ENCODE data around the gene NR1D1.

The NR1D1 gene

DNA sequence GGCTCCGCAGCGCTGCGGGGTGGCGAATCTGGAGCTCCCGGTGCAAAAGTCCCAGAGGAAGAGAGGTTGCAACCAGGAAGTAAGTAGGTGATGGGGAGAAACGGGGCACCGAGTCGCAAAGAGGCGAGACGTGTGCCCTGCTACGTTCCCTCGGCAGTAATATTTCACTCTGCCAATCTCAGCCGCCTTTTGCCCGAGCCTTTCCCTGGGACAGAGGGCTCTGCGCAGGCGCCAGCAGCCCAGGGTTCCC lies at the start of gene NR1D1:
TSS of gene NR1D1 (minus strand) at position 171 of the 250 bp plus-strand sequence. CDS start 495 bp downstream, outside the sequence.
- TF ChIP-seq ZNF600 (tag by site-specific recombination; IDR thresholded peaks at IDR 0.05) = peak; percentile 87; the same call in 1 of the 2 replicates
- TF ChIP-seq GLIS2 (tag by site-specific recombination; IDR thresholded peaks at IDR 0.05) = no peak
- no peak for TF ChIP-seq ZNF16 (tag by site-specific recombination; IDR thresholded peaks at IDR 0.05; ENCODE audit: low read depth)
- peak; percentile 76 for TF ChIP-seq FEZF1 (tag by site-specific recombination; IDR thresholded peaks at IDR 0.05)
- TF ChIP-seq ZNF23 (tag by site-specific recombination; IDR thresholded peaks at IDR 0.05; ENCODE audit: borderline replicate concordance) = no peak
- TF ChIP-seq ZNF223 (tag by site-specific recombination; IDR thresholded peaks at IDR 0.05) = no peak
- TF ChIP-seq, protein P1, sequence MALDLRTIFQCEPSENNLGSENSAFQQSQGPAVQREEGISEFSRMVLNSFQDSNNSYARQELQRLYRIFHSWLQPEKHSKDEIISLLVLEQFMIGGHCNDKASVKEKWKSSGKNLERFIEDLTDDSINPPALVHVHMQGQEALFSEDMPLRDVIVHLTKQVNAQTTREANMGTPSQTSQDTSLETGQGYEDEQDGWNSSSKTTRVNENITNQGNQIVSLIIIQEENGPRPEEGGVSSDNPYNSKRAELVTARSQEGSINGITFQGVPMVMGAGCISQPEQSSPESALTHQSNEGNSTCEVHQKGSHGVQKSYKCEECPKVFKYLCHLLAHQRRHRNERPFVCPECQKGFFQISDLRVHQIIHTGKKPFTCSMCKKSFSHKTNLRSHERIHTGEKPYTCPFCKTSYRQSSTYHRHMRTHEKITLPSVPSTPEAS (tag by site-specific recombination; IDR thresholded peaks at IDR 0.05) = no peak
- 0 out of 2 replicates have a peak, but pooled peaks have one; percentile 10 for TF ChIP-seq ZNF660 (tag by site-specific recombination; IDR thresholded peaks at IDR 0.05)
- TF ChIP-seq ZNF311 (tag by site-specific recombination; IDR thresholded peaks at IDR 0.05; ENCODE audit: borderline replicate concordance) = no peak
- peak; percentile 68 for TF ChIP-seq ZBTB8A (tag by site-specific recombination; IDR thresholded peaks at IDR 0.05)
- TF ChIP-seq, protein P2, sequence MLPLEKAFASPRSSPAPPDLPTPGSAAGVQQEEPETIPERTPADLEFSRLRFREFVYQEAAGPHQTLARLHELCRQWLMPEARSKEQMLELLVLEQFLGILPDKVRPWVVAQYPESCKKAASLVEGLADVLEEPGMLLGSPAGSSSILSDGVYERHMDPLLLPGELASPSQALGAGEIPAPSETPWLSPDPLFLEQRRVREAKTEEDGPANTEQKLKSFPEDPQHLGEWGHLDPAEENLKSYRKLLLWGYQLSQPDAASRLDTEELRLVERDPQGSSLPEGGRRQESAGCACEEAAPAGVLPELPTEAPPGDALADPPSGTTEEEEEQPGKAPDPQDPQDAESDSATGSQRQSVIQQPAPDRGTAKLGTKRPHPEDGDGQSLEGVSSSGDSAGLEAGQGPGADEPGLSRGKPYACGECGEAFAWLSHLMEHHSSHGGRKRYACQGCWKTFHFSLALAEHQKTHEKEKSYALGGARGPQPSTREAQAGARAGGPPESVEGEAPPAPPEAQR (tag by site-specific recombination; IDR thresholded peaks at IDR 0.05) = no peak
- no peak for TF ChIP-seq ZNF138 (tag by site-specific recombination; IDR thresholded peaks at IDR 0.05; ENCODE audit: borderline replicate concordance)
- TF ChIP-seq, protein P3, sequence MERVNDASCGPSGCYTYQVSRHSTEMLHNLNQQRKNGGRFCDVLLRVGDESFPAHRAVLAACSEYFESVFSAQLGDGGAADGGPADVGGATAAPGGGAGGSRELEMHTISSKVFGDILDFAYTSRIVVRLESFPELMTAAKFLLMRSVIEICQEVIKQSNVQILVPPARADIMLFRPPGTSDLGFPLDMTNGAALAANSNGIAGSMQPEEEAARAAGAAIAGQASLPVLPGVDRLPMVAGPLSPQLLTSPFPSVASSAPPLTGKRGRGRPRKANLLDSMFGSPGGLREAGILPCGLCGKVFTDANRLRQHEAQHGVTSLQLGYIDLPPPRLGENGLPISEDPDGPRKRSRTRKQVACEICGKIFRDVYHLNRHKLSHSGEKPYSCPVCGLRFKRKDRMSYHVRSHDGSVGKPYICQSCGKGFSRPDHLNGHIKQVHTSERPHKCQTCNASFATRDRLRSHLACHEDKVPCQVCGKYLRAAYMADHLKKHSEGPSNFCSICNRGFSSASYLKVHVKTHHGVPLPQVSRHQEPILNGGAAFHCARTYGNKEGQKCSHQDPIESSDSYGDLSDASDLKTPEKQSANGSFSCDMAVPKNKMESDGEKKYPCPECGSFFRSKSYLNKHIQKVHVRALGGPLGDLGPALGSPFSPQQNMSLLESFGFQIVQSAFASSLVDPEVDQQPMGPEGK (tag by site-specific recombination; IDR thresholded peaks at IDR 0.05) = no peak
- TF ChIP-seq SETDB1 (IDR thresholded peaks at IDR 0.05; ENCODE audit: insufficient read length, low read length) = peak; percentile 15
- TF ChIP-seq, protein P4, sequence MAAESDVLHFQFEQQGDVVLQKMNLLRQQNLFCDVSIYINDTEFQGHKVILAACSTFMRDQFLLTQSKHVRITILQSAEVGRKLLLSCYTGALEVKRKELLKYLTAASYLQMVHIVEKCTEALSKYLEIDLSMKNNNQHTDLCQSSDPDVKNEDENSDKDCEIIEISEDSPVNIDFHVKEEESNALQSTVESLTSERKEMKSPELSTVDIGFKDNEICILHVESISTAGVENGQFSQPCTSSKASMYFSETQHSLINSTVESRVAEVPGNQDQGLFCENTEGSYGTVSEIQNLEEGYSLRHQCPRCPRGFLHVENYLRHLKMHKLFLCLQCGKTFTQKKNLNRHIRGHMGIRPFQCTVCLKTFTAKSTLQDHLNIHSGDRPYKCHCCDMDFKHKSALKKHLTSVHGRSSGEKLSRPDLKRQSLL (tag by site-specific recombination; IDR thresholded peaks at IDR 0.05) = peak; percentile 51; the same call in 1 of the 2 replicates
- TF ChIP-seq ZNF175 (tag by site-specific recombination; IDR thresholded peaks at IDR 0.05) = no peak
- TF ChIP-seq ZBTB20 (tag by site-specific recombination; IDR thresholded peaks at IDR 0.05) = peak; percentile 93
- peak; percentile 79; the same call in 1 of the 2 replicates for TF ChIP-seq ZNF10 (tag by site-specific recombination; IDR thresholded peaks at IDR 0.05)
- TF ChIP-seq ZNF791 (tag by site-specific recombination; IDR thresholded peaks at IDR 0.05) = no peak
- peak; percentile 26; the same call in 1 of the 2 replicates for TF ChIP-seq ZSCAN30 (tag by site-specific recombination; IDR thresholded peaks at IDR 0.05)
- TF ChIP-seq ZNF776 (tag by site-specific recombination; IDR thresholded peaks at IDR 0.05; ENCODE audit: borderline replicate concordance) = no peak
- ChIA-PET POLR2A (interaction anchor here (0.8 to 5.3 kb wide), 16 partner anchors 12 to 1588 kb away, joined by 3 to 117 read pairs (median 7); partner anchors contain the start of genes CASC3, MED24, MSL1 and PSMD3), CTCF (interaction anchor here (0.9 to 7.2 kb wide), 12 partner anchors 12 to 101 kb away, joined by 3 to 61 read pairs (median 6); partner anchors contain the start of gene MED24)
- peaks cover 0 to 17% of the 10 kb centered on the region in 2 experiments; a peak in 1 of 3 replicates for H3K36me3 ChIP-seq (ENCODE audit: control insufficient read depth in 2 of 2, insufficient read depth in 1 of 2, low read length in 2 of 2)
- H3K9me3 ChIP-seq (ENCODE audit: control insufficient read depth, insufficient read depth, low read depth, low read length) = no peaks in the 10 kb centered on the region
- H3K4me1 ChIP-seq (ENCODE audit: control insufficient read depth, insufficient read depth, low read length) = peaks cover 16% of the 10 kb centered on the region
- H3K27ac ChIP-seq (ENCODE audit: extremely low read depth, low read depth, low read length) = peak within 1 kb of the TSS; percentile 58
- H3K4me3 ChIP-seq (ENCODE audit: low read depth, low read length) = peak within 1 kb of the TSS; percentile 23

Measured in HEK293 (cell line).